ENCODE results near the gene FILIP1L.

Gene FILIP1L

DNA sequence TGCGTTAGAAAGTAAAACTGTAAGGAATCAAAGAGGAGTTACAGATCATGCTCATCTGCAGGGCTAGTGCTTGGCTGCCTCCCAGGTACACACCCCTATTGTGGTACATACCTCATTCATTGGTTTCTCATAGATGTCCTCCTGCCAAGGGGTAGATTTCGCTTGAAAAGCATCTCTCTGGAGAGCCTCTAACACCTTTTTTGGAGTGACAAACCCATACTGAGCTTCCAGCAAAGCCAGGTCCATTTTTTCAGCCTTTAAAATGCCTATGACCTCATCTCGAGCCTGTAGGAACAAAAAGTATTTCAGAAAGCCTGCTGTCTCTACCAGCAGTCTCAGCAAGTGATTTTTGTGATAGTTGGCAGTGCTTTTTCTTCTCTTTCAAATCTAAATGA lies 184.6 kb downstream of the FILIP1L start:
- in situ Hi-C loops (cut with MboI; ENCODE audit: low sequenced_read_pairs): no loop called here

DNA sequence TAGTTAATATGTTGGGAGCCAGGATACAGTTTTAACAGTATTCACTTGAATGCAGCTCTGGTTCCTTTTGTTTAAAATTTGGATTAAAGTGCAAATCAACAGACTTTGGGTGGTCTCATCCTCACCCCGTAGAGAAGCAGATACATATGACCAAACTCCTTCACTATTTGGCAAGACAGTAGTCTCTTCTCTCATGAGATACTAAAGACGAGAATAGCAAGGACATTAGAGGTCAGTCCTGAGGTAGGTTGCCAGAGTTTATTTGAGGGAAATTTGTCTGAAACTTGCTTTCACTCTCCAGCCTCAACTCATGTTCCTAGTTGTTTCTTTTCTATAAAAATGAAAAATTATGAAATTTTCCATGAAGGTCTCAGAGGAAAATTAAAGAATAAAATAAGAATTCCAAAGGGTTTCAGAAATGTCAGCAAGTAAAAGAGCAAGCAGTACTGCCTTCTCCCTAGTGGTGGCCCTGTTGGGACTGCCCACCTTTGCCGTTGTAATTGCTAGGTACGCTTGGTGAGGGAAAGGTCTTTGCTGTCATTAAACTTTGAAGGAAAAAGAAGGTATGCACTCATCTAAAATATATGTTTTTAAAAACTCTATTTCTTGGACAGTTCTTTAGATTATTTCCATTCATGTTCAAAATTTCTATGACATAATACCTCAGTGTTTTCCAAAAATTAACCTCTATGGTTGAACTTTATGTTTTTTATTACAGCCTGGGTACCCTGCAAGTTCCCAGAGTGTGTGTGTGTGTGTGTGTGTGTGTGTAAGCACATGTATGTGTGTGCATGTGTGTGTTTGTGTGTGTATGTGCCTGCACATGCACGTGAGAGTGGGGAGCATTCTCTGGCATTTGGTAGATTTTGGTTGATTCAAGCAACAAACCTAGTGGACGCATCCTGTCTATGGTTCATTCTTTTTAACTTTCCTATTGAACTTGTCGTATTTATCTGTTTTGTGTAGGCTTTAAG lies 185.2 kb downstream of the FILIP1L start:
- in situ Hi-C loops (cut with MboI; ENCODE audit: low sequenced_read_pairs): no loop called here

DNA sequence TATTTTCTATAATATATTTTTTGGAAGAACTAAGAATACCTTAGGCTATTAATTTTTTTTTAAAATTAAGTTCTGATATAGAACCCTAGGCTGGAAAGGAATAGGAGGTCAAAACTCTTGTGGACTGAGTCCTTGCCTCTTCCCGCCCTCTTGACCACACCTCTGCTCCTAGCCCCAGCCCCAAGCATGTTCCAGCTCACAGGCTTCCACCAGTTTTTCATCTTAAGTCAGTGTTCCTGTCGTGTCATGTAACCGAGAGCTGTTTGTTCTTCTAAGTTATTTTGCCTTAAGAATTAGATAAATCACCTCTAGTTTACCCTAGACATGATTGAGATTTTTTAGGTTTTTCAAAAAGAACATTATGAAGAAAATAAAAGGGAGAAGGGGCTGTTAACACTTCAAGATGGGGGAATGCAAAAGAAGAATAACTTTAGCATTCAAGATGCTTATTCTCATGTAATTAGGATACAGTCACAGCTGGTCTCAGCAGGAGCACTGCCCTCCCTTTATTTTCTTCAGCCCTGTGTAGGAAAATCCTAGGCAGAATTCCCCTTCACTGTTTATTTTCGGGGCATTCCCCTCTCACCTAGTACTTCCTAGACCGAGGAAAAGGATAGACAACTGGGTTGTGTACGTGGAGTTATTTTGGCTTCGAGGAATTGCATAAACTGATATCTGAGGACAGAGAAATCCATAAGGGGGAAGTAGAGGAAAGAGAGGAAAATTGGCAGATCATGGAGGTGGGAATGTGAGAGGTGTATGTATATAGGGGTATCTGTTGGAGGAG lies 186.4 kb downstream of the FILIP1L start:
- in situ Hi-C loops (cut with MboI; ENCODE audit: low sequenced_read_pairs): no loop called here

DNA sequence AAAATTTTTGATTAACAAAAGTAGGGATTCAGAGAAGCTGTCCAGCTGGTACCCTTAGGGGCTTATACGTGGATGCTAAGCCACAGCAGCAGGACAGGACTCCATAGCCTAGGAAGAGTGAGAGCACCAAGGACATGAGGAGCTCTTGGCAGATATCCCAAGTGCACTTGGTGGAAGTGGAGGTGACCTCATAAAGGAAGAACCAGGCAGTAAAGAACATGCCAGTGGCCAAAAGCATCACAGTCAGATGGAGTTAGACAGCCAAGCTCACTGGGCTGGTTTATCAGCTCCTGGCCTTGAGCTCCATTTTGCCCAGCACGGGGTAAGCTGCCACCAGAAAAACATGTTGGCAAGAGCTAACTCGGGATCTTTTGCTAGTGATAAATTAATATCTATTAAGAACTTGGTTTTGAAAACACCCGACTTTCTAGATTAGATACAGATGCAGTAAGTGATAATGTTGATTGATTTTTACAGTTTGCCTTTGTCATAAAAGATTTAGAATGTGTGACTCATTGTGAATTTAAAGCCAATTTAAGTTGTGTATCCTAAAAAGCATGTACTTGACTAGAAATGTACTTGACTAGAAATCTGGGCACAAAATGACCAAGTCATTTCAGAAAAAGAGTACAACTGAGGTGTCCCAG lies 188.6 kb downstream of the FILIP1L start:
- in situ Hi-C loops (cut with MboI; ENCODE audit: low sequenced_read_pairs): no loop called here

DNA sequence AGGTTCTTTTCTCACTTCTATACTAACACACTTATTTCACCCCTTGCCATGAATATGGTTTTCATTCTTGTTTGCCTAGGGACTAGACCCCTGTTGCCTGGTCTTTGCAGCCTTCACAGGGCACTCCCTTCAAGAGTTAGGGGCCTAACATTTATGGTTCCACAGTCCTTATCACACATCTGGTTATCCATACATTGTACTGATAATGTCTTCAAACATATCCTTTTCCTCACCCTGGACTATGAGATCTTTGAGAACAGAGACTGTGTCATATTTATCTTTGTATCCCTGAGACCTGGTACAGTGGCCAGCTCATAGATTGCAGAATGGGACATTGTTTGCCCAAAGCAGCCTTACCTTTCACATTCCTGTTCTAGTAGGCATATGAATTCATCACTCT lies 190.4 kb downstream of the FILIP1L start:
- in situ Hi-C loops (cut with MboI; ENCODE audit: low sequenced_read_pairs): no loop called here

DNA sequence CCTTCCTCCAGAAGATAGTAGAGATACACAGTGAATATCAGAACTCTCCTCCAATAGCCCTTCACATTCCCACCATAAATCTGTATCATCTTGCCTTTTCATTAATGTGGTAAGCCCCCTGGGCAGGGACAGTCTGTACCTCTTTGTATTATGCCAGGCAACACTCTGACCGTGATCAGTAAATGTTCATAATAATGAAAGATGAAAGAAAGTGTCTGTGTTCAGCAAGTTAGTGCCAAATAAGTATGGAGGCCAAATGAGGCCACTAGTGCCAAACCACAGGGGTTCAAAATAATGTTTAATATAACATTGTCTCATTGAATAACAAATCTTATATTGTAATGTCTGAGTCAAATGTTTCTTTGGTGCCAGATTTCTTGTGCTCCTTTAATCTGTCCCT lies 192.3 kb downstream of the FILIP1L start:
- in situ Hi-C loops (cut with MboI; ENCODE audit: low sequenced_read_pairs): no loop called here

DNA sequence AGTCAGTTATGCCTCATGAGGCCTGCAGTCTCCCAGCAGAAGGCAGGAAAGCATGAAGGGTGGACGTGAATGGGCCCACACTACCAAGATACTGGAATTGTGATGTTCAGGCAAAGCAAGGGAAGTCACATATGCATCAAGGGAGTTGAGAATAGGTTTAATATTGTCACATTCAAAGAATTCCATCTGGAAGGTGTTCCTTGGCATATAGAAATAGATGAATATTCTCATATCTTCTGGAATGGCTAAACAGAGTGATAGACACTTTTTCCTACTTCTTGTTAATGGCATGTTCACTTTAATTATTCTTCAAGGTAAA lies 193.0 kb downstream of the FILIP1L start:
- in situ Hi-C loops (cut with MboI; ENCODE audit: low sequenced_read_pairs): no loop called here

DNA sequence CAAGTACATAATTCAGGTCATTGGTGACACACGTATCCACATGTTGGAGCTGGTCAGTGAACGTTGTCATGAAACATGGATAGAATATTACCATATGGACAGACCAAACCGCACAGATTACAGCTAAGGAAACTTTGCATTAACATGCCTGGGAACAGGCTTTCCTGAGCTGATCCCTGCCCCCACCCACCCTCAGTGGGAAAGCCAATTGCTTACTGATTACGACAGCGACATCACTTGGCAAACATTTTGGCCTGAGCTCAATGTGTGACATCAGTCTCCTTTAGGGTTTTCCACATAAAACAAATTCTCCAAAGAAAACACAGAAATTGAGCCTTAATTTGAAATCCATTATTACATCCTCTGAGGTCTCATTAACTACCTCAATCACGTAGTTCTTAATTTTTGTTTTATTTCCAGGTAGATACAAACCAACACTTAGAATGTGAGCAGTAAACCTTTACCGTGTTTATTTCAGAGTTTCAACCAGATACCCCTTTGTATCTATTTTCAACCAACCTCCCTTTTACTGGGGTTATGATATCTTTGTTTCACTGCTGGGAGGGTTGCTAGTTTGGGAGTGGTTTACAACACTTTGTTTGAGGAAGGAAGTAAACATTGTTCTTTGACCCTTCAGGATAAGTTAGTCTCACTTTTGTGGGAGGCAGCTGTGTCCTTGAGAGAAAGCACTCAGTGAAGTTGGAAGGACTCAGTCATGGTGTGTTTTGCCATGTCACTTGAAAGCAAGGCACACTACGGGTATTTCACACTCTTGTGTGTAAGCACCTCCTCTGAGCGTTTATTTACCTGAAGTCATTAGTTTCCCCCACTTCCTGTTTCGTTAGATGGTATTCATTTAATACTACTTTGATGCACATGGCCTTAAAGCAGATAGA lies 193.6 kb downstream of the FILIP1L start:
- in situ Hi-C loops (cut with MboI; ENCODE audit: low sequenced_read_pairs): no loop called here

DNA sequence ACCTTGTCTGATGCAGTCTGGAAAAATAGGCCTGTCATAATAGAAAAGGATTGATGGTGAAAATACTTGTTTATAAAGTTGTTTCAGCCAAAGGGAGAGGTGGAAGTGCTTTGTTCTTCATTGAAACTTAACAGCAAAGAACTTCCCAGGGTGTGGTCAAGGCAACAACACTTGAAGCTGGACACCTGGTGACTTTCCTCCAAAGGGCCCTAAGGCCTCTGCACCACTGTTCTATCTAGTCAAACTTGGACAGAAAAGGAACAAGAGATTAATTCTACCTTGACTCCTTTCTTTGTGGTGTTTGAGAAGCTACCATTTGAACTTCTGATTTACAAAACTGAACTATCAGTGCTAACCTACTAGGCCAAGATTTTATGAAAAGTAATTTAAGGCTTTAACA lies 194.6 kb downstream of the FILIP1L start:
- in situ Hi-C loops (cut with MboI; ENCODE audit: low sequenced_read_pairs): no loop called here

DNA sequence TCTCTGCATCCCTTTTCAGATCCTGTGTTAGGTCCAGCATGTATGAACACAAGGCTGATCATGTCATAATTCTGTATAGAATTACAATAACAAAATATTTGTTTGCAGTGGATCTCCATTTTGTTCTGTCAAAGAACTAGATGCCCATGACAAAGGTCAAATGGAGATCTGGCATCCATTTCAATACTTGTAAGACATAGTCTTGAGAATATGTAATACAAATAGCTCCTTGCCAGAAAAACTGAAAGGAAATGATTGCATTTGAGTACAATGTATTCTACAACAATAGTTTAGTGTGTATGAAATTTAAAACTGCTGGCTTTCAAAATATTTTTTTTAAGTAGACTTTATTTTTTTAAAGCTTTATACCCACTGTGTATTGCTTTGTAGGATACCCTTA lies 195.6 kb downstream of the FILIP1L start:
- in situ Hi-C loops (cut with MboI; ENCODE audit: low sequenced_read_pairs): no loop called here

DNA sequence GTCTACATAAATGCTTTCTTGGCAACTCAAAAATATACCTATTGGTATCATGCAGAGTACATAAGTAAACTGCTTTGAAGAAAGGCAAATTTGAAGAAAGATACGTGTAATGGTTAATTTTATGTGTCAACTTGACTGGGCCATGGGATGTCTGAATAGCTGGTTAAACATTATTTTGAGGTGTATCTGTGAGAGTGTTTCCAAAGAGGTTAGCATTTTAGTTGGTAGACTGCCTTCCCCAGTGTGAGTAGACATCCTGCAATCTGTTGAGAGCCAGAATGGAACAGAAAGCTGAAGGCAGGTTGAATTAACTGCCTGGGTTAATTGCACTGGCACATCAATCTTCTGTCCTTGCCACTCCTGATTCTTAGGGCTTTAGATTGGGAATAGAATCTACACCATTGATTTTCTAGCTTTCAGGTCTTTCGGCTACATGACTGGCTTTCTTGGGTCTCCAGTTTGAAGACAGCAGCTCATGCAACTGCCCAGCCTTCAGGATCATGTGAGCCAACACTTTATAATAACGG lies 198.3 kb downstream of the FILIP1L start:
- in situ Hi-C loops (cut with MboI; ENCODE audit: low sequenced_read_pairs): no loop called here

DNA sequence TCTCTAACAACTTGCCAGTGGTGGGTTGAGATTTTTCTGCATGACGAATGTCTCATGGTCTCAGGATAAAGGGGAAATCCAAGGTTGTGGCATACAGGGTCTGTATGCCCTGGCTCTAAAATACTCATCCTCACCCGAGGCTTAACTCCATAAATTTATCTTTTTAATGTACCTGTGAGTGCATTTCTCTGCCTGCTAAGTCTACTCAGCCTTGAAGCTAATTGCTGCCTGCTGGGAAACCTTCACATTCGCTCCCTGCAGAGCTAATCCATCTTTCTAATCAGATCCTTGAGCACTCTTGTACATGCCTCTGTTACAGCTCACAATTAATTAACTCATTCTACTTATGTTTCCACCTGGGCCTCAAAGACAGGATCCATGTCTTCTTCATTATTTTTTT lies 202.9 kb downstream of the FILIP1L start:
- in situ Hi-C loops (cut with MboI; ENCODE audit: low sequenced_read_pairs): no loop called here

DNA sequence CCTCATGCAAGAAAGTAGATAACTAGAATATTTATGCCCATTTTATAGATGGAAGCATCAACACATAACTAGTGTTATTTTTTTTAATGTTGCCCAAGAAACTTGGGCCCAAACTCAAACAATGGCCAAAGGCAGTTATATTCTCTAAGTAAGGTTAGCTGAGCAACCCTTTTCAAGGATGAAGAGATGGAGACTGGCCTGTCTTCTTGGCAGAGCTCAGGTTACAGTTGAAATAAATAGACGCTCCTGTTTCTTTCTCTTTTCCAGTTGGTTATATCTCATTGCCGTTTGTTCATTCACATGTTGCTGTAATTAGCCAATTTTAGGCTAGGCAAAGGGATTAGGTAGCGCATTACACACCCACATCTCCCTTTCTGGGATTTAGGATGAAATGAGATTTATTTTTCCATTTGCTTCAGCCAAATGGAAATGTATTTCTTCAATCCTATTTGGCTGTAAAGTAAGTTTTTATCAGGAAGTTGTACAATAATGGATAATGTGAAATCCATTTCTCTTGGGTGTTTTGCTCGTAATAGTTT lies 203.5 kb downstream of the FILIP1L start:
- in situ Hi-C loops (cut with MboI; ENCODE audit: low sequenced_read_pairs): no loop called here

DNA sequence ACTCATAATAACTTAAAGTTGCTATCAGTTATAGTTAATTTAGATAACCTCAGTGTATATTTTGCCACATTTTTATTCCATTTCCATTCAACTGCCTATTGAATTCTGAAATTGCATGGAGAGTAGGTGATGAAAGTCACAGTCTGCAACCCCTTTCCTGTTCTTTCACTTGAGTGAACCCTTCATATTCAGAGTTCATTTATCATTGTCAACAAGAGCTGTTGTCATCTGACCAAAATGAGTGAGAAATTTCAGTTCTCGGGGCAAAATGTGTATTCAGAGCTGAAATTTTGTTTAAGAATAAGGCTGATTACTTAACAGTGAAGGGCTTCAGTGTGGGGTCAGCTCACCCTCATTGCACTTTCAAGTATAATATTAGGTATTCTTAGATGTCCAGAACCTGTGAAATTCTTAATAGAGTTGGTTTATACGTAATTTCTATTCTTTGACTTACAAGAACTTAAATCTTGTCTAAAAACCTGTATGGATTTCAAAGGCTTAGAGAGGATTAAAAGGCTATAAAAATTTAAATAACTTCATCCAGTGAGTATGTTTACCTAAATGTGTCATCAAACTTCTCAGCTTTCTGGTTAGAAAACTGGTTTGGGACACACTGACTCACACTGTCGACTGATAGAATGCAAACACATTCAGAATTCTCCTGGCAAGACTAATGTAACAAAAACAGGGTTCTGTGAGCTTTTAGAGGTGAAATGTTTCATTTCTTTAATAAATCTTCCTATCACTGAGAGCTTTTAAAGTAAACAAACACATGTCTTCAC lies 204.4 kb downstream of the FILIP1L start:
- in situ Hi-C loops (cut with MboI; ENCODE audit: low sequenced_read_pairs): no loop called here

DNA sequence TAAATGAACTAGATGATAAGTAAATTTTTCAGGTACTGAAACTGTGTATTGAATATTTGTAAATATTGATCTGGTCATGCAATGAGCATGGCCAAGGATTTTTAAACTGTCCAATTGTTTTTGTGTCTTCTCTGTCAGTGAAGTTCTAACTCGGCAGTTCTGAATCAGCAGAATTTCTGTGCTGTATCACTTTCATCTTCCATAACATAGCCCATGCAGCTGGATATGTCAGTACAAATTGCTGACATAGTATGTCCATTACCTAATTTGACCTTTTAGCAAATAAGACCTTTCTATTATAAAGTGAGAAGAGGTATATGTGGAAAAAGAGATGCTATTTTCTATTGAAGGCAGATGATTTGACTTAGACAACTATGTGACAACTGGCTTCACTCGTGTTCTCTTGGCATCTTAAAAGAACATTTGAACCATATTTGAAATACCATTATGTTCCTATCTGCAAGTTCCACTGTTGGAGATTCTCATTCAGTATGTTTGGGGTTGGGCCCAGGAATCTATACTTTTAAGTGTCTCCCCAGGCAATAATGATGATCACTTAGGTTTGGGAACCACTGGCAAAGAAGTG lies 206.2 kb downstream of the FILIP1L start:
- in situ Hi-C loops (cut with MboI; ENCODE audit: low sequenced_read_pairs): no loop called here

DNA sequence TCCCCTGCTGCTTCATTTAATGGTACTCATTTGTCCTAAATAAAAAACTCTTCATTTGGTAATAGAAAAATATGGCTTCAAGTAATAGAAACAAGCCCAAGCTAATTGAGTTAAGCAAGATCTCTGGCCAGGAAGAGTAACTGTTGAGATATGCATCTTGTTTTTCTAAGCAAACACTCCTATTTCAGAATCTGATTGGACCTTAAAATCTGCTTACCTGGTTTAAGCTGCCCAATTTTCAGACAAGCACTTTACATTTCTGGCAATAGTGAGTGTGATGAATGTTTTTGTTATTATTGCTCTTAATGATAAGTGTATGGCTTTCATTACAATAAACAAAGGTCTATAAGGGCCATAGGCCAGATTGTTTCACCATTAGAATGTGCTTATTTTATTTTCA lies 210.4 kb downstream of the FILIP1L start:
- in situ Hi-C loops (cut with MboI; ENCODE audit: low sequenced_read_pairs): no loop called here

DNA sequence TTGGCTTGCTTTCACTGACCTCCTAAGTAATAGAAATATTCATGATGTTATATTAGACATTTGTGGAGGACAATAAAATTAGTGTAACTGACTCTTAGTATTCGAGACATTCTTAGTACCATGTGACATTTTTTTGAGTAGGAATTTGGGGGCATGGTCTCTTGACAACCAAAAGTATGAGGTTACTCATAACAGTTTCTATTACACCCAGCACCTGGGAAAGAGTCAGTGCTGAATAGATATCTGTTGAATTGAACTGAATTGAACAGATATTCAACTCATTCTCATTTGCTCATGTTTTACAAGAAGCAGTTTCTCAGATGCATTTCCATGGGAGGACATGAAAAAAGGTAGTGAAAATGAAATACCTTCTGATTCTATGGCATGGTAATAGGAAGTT lies 212.2 kb downstream of the FILIP1L start:
- in situ Hi-C loops (cut with MboI; ENCODE audit: low sequenced_read_pairs): no loop called here

DNA sequence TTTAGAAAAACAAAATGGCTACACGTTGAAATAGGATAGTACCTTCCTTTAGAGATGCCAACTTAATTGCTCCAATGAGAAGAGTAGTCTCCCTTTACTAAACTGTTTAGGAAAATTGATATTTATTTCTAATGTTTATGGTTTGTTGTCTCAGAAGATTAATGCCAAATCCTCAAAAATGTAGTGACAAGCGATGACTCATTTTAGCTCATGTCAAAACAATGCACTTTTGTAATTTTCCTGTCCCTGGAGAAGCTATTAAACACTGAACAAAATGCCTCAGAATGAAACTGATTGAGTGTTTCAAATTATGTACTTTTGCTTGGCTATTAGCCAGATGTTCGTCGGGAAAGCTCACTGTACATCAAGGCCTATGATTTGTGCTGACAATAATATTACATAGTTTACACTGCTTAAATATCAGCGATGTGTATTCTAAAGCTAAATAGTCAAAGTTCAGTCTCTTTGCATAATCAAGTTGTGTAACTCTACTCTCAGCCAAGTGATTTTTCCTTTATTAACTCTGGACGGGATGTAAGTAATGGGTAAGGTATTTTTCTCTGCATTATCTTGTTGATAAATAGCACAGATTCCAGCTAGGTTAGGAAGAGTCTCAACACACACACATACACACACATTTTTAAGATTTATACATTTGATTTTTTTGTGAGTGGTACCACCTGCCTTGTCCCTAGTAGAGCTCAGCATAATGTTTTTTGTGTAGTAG lies 212.9 kb downstream of the FILIP1L start:
- in situ Hi-C loops (cut with MboI; ENCODE audit: low sequenced_read_pairs): no loop called here

Measured in hTERT RPE-1 (cell line).